Glutamatergic neuron (in vitro differentiated cells): ENCODE results near the gene KCNJ5. TPM values are rescaled to one million over a fixed set of nuclear protein-coding genes. Genes with fewer than 3 reads are reported as not detected.

ENCODE experiments used
- DNase-seq: peaks from one replicate; pipeline ENCODE4 v3.0.0; 2022
- H3K27ac Mint-ChIP-seq: one replicate; pipeline ENCODE4 v1.8.0; 2020; ENCODE audit warnings: mild to moderate bottlenecking, mixed read lengths, inconsistent platforms; ENCODE audit not compliant: unreplicated experiment
- H3K27me3 Mint-ChIP-seq: one replicate; pipeline ENCODE4 v1.8.0; 2020; ENCODE audit warnings: mild to moderate bottlenecking, moderate library complexity, mixed read lengths, inconsistent platforms; ENCODE audit not compliant: unreplicated experiment
- H3K36me3 Mint-ChIP-seq: one replicate; pipeline ENCODE4 v1.8.0; 2020; ENCODE audit warnings: mild to moderate bottlenecking, mixed read lengths, inconsistent platforms; ENCODE audit not compliant: unreplicated experiment
- H3K4me1 Mint-ChIP-seq: one replicate; pipeline ENCODE4 v1.8.0; 2020; ENCODE audit warnings: mild to moderate bottlenecking, low read depth, mixed read lengths, inconsistent platforms; ENCODE audit not compliant: unreplicated experiment
- H3K4me3 Mint-ChIP-seq: one replicate; pipeline ENCODE4 v1.8.0; 2020; ENCODE audit warnings: mild to moderate bottlenecking, mixed read lengths, inconsistent platforms; ENCODE audit not compliant: unreplicated experiment
- H3K9me3 Mint-ChIP-seq: one replicate; pipeline ENCODE4 v1.8.0; 2020; ENCODE audit warnings: mild to moderate bottlenecking, moderate library complexity, mixed read lengths, inconsistent platforms; ENCODE audit not compliant: unreplicated experiment
- total RNA-seq: library from RNA; stranded (reverse); fragmentation: NEBNext Ultra II Directional; extraction: Animal tissue kit (Norgen Biotek cat#: 25700); gene quantifications from one replicate; pipeline ENCODE4 v1.2.1, GENCODE V29; 2021; ENCODE audit not compliant: unreplicated experiment
- TF ChIP-seq, protein P1 (sequence below): fragments of 200-600 bp; sonication (generic); IDR thresholded peaks from one replicate; pipeline ENCODE4 v1.5.0; 2021; ENCODE audit not compliant: partially characterized antibody, unreplicated experiment

The KCNJ5 gene
- total RNA-seq, 1 donor from 2014 or later = 0.34 TPM

GRCh38 chr11:128862908-128863660 is 28.1 kb upstream of the KCNJ5 start:
- Mint-ChIP-seq H3K27ac (no peak overlapping the region), H3K36me3 (no peaks in the 10 kb centered on the region), H3K4me1 (no peaks in the 10 kb centered on the region), H3K4me3 (no peak overlapping the region), H3K27me3 (no peaks in the 10 kb centered on the region), H3K9me3 (no peaks in the 10 kb centered on the region)
- TF ChIP-seq, protein P1, sequence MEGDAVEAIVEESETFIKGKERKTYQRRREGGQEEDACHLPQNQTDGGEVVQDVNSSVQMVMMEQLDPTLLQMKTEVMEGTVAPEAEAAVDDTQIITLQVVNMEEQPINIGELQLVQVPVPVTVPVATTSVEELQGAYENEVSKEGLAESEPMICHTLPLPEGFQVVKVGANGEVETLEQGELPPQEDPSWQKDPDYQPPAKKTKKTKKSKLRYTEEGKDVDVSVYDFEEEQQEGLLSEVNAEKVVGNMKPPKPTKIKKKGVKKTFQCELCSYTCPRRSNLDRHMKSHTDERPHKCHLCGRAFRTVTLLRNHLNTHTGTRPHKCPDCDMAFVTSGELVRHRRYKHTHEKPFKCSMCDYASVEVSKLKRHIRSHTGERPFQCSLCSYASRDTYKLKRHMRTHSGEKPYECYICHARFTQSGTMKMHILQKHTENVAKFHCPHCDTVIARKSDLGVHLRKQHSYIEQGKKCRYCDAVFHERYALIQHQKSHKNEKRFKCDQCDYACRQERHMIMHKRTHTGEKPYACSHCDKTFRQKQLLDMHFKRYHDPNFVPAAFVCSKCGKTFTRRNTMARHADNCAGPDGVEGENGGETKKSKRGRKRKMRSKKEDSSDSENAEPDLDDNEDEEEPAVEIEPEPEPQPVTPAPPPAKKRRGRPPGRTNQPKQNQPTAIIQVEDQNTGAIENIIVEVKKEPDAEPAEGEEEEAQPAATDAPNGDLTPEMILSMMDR = no peak
- no peak for DNase-seq

DNA sequence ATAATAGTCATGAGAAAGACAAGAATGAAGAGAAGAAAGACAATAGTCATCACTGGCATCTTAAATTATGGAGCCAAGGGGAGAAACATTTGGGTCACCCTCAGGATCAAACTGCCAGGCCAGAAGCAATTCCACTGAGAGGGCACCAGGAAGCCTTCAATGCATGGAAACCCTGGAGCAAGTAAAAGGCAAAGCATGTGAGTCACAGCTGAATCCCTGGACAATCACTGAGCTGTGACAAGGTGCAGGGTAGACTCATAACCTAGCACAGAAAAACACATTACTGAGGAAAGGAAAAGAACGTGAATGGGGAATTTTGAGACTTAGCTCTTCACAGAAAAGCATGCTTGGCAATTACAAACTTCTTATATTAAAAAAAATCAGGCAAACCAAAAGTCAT is 25.7 kb upstream of the KCNJ5 start:
- Mint-ChIP-seq H3K4me3 (no peak overlapping the region), H3K27ac (no peak overlapping the region), H3K36me3 (no peaks in the 10 kb centered on the region), H3K4me1 (no peaks in the 10 kb centered on the region), H3K27me3 (no peaks in the 10 kb centered on the region), H3K9me3 (peaks cover 1% of the 10 kb centered on the region)
- DNase-seq = no peak
- TF ChIP-seq, protein P1 = no peak

DNA sequence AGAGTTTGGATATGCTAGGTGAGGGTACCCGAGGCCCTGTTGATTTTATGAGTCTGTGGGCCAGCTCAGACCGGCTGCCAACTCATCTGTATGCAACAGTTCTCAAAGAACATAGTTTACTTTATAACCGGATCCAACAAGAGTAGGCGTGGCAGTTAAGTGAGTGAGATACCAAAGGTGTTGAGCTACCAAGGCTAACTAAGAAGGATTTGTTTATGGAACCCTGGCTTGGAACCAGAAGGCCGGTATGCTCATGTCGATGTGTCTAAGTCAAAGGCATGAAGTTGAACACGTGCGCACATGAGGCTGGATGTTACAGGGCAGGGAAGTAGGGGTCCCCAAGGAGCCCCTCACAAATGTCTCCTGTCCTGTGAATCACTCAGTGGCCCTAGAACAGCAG is 23.9 kb upstream of the KCNJ5 start, which contains the start of gene KCNJ1:
TSS of gene KCNJ1 (minus strand) at position 20 of the 400 bp plus-strand sequence. CDS start 27,053 bp downstream, outside the sequence.
- H3K4me3 Mint-ChIP-seq = no peak within 1 kb of the TSS
- H3K9me3 Mint-ChIP-seq = peaks cover 5% of the 10 kb centered on the region
- H3K36me3 Mint-ChIP-seq = no peaks in the 10 kb centered on the region
- peaks cover 4% of the 10 kb centered on the region for H3K27me3 Mint-ChIP-seq
- DNase-seq = no peak
- no peak within 1 kb of the TSS for H3K27ac Mint-ChIP-seq
- H3K4me1 Mint-ChIP-seq = no peaks in the 10 kb centered on the region
- TF ChIP-seq, protein P1 = no peak

GRCh38 chr11:128868841-128869671 is 22.1 kb upstream of the KCNJ5 start:
- TF ChIP-seq, protein P1 = no peak
- Mint-ChIP-seq H3K27ac (no peak overlapping the region), H3K27me3 (peaks cover 4% of the 10 kb centered on the region), H3K4me1 (no peaks in the 10 kb centered on the region), H3K36me3 (no peaks in the 10 kb centered on the region), H3K9me3 (peaks cover 5% of the 10 kb centered on the region), H3K4me3 (no peak overlapping the region)
- DNase-seq = no peak

DNA sequence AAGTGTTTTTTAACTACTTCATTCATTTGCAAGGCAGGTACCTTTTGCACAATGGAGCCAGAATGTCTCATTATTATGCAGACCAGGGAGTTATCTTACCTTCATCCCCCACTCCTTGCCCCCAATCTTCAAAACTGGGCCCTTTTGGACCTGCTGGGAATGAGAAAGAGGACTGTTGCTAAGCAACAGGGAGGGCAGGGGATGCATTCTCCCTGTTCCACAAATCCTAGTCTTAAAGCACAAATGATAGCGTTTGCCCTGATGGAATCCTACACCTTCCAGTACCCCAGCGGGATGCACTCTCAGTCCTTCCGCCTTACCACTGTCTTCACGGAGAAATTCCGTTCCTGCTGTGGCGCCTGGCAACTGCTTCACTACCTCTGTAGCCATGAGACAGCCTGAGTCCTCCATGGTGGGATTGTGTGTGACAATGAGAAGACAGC is 20.0 kb upstream of the KCNJ5 start:
- Mint-ChIP-seq H3K9me3 (peaks cover 5% of the 10 kb centered on the region), H3K27me3 (peaks cover 11% of the 10 kb centered on the region), H3K4me3 (no peak overlapping the region), H3K36me3 (no peaks in the 10 kb centered on the region), H3K4me1 (no peaks in the 10 kb centered on the region), H3K27ac (no peak overlapping the region)
- TF ChIP-seq, protein P1 = no peak
- DNase-seq = no peak
